ENCODE data around the gene PPM1J. TPM values are rescaled to one million over a fixed set of nuclear protein-coding genes. Genes with fewer than 3 reads are reported as not detected.
"Not testable (repeated sequence)": the region's sequence is repeated elsewhere in the genome, so short reads cannot be mapped to it uniquely, and the experiment has no call there.

PPM1J gene
- polyA plus RNA-seq, 4 donors: 0.87 to 1.9 (median 1.3) TPM

DNA sequence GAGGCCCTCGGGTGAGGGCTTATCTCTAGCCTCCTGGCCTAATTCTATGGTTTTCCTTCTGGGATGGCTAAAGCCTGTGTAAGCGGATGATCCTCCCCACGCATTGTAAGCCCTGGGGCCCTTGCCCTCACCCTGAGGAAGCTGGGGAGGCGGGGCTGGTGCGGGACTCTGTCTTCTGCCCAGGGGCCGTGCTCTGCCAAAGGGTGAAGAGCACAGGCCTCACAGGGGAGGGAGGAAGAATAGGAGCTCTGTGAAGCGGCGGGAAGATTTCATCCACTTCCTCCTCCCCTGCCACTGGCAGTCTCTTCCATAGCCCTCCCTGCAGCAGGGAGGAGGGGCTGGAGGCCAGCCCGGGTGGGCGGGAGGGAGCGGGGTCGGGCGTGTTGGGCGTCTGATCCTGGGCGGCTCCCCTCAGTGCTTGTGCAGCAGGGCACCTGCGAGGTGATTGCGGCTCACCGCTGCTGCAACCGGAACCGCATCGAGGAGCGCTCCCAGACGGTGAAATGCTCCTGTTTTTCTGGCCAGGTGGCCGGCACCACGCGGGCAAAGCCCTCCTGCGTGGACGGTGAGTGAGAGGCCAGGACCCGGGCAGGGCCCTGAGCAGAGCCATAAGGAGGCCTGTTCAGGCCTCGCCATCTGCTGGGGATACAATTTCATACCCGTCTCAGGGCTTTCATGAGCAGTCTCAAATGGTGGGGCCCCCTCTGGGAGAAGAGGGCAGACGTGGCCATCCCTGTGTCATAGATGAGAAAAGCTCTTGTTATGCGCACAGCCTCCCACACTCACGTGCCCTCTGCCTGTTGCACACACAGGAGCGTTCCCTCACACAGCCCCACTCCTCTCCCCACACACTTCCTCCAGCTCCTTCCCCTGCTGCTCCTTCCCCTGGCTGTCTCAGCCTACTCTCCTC is 7.7 kb upstream of the PPM1J start:
- DNase-seq (ENCODE audit: low read depth in 4 of 4, low spot score in 3 of 4): no peak

DNA sequence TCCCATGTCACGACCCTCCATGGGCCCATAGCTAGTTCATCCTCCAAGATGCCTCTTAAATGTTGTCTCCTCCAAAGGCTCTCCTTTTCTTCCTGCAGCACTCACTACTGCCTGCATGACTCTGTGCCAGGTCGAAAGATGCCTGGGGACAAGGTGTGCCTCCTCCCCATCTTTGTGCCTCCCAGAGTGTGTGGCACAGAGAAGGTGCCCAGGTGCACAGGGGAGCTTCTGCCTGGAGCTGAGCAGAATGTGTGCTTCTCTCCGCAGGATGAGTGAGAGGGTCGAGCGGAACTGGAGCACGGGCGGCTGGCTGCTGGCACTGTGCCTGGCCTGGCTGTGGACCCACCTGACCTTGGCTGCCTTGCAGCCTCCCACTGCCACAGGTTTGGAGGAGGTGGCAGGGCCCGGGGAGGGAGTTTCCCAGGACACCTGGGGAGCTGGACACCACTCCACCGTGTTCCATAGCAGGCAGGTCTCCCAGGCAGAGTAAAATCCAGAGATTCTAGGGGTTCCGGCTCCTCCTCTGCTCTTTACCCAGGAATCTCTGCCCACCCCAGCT is 6.9 kb upstream of the PPM1J start:
- no peak for DNase-seq (ENCODE audit: low read depth in 4 of 4, low spot score in 3 of 4)

DNA sequence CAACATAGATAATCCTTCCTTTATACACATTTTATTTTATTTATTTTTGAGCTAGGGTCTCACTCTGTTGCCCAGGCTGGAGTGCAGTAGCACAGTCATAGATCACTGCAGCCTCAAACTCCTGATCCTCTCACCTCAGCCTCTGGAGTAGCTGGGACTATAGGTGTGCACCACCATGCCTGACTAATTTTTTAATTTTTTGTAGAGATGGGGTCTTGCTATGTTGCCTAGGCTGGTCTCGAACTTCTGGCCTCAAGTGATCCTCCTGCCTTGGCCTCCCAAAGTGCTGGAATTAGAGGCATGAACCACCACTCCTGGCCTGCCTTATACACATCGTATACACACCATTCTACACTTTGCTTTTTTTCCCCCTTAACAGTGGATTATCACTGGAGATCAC is 6.2 kb upstream of the PPM1J start:
- DNase-seq (ENCODE audit: low read depth in 4 of 4, low spot score in 3 of 4): not testable (repeated sequence)

DNA sequence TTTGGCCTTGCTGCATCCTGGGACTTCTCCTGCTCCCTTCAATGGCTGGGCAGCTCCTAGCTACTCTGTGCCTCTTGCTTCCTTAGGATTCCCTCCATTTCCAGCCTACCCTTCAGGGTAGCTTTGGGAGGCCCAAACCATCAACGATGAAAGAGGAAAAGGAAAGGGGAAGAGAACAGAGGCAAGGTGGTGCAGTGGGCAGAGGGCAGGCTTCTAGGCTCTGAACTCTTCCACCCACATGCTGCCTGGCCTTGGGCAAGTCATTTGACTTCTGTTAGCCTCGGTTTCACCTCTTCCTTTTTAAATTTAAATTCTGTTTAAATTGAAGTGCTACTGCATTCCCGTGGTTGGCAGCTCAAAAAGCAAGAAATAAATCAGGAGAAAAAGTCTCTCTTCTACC is 5.7 kb upstream of the PPM1J start:
- no peak for DNase-seq (ENCODE audit: low read depth in 4 of 4, low spot score in 3 of 4)

DNA sequence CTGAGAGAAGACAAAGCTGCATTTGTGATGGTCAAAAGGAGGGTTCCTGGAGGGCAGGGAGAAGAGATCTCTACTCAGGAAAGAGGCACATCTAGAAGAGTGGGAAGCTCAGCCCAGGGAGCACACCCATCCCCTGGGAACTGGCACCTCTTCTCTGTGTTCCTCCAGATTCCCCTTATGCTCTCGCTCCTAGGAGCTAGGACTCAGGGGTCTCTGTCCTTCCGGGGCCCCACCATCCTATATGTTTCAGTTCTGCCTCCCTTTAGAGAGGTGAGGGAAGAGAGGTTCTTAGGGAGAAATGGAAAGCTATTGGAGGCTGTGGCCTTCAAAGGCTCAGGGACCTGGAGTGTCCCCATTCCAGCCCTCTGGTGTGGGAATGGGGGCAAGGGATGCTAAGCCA is 4.6 kb upstream of the PPM1J start:
- DNase-seq (ENCODE audit: low read depth in 4 of 4, low spot score in 3 of 4): no peak

DNA sequence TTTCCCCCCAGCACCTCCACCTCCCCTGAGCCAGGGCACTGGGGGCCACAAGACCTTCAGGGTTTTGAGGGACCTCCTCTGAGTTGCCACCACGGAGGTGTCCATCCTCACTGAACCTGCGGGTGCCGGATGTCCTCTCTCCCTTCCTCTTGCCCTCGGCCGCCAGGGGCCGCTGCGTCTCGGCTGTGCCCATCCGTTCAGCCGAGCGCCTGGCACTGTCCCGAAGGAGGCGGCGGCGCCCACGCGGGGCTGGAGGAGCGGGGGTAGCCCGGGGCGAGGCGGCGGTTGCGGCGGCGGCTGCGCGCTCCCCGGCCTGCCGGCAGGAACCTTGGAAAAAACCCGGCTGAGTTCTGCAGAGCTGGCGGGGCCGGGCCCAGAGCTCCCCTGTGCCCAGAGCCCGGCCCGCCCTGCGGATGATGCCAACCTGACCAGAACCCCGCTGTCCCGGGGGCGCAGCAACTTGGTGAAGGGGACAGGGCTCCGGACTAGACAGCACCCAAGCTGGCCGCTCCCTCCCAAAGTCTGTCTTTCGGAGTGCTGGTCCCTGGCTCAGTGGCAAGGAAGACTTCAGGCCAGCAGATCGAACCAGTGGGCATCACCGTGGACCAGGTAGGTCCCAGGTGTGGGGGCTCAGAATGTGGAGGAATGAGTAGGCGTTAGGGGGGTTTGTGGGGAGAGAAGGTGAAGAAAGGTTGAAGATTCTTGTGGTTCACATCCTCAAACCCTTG is 3.7 kb upstream of the PPM1J start:
- DNase-seq (ENCODE audit: low read depth in 4 of 4, low spot score in 3 of 4): no peak

DNA sequence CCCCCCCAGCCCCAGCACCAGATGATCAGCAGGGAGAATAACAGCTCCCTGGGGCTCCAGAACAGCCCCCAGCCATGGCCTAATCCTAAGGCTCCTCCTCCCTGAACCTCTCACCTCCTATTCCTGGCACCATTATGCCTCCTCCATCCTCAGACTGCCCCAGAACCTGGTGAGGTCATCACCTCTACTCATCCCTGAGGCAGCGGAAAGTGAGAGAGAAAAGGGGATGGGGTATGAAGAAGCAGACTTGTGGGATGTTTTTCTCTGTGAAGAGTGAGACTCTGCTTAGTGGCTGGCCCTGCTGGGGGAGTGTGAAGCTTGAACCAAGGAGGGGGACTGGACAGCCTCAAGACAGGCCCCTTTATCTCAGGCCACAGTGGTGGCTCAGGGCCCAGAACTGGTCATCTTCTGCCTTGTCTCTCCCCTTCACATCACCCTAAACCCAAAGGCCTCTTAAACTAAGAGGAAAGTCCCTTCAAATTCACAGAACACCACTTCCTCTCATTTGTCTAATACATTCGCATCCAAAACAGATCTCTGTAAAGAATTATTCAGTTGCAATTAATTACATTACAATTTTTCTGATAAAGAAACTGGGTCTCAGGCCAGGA is 2.2 kb upstream of the PPM1J start:
- no peak for DNase-seq (ENCODE audit: low read depth in 4 of 4, low spot score in 3 of 4)

DNA sequence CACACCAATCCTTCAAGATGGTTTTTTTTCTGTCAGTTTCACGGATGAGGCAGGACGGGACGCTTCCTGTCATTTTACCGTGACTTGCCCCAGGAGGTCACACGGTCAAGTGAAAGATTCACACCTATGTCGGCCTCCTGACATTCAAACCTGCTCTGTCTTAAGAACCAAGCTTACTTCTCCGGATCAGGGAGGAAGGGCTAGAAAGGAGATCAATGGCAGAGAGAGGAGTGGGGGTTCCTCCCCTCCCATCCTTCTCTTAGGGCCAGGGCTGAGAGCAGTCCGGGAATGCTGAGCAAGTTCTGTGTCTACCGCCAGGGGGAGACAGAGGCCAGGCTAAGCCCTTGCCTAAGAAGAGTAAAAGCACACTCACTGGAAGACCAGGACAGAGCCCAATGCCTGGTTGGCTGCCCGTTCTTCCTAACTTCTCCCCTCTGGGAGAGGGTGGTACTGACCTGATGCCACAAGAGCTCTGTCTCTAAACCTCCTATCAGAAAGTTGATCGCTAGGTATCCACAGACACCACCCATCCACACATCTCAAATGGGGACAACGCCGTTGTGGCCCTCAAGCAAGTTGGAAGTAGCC is 1.1 kb upstream of the PPM1J start:
- DNase-seq (ENCODE audit: low read depth in 4 of 4, low spot score in 3 of 4): peak in 2 of 4 donors; percentile 83 to 86

DNA sequence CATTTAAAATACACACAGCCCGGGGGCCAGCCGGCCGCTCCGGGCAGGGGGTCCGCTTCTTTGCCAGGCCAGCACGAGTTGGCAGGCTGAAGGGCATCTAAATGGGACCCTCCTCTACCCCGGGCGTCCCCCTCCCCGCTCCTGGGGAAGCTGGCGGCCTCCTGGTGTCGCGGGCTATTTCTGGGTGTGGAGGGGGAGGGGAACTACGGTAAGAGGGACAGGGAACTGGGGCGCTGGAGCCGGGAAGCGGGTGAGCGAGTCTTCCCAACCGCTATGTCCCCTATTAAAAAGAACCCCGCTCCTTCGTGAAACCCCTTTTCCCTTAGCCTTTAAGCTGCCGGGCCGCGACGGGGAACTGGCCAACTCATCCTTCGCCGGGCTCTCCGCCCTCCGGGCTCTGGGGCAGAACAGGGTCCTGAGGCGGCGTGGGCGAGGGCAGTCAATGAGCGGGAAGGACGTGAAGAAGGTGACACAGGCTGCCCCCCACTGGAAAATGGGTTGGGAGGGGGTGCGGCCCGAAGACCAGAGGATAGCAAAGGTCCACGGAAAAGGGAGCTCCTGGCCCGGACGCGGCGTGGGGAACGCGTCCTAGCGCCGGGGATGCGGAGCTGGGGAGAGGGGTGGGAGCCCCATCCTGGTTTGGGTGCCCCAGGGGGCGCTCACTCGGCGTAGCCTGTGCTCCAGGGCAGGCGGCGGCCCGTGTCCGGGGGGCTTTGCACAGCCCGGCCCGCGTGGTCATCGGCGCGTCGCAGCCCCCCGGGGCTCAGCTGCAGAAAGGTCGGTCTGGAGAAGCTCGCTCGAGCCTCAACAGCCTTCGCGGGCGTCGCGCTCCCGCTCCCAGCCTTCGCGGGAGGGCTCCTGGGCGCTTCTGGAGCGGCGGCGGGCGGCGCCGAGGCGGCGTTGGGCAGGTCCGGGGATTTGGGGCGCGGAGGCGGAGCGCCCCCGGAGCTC is 544 bp downstream of the PPM1J start:
- no peak for DNase-seq (ENCODE audit: low read depth in 4 of 4, low spot score in 3 of 4)

DNA sequence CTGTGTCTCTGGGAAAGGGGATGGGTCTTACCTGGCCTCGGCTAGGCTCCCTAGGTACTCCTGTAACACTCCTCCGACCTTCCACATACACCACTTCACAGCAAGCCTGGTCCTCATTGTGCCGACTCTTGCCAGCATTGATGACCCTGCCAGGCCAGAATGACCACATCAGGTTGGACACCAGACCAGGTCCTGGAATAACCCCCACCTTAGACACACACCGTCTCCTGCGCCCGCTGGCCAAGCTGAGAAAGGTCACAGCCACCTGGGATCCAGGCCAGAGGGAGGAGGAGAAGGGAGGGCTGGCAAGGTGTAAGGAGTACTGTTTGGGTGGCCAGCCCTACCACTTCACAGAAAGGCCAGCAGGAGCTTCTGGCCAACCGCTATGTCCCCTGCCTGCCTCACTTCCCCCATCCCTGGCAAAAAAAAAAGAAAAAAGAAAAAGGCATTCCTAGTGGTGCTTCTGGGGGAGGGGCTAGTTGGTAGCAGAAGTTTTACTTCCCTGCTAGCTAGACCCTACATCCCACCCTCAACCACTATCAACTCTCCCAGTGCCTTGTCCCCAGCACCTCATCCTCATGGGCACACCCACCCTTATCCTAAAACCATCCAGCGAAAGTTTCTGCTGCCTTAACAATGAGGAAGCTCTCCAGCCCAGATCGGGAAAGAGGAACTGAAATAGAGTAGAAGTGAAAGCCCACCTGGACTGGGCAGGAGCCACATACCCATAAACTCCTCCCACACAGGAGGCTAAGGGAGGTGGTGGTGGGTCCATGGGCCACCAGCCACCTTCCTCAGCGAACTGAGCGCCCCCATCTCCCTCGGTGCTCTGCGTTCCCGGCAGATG is 1.4 kb downstream of the PPM1J start:
- DNase-seq (ENCODE audit: low read depth in 4 of 4, low spot score in 3 of 4): no peak

DNA sequence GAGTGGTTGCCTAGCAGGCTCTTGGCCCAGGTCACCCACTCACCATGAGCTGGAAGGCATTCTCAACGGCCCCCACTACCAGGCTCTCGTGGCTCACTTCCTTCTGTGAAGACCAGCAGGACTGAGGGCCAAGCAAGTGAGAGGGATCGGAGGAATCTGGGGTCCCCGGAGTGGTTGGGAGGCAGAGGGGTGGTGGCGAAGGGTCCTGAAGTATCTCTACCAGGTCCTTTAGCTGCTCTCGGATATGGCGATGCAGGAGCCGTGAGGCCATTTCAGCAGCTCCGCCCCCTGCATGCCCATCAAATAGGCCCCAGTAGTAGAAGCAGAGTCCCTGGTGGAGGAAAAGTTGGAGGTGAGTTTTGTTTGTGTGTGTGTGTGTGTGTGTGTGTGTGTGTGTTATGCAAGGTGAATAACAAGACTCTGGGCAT is 2.4 kb downstream of the PPM1J start:
- no peak for DNase-seq (ENCODE audit: low read depth in 4 of 4, low spot score in 3 of 4)

DNA sequence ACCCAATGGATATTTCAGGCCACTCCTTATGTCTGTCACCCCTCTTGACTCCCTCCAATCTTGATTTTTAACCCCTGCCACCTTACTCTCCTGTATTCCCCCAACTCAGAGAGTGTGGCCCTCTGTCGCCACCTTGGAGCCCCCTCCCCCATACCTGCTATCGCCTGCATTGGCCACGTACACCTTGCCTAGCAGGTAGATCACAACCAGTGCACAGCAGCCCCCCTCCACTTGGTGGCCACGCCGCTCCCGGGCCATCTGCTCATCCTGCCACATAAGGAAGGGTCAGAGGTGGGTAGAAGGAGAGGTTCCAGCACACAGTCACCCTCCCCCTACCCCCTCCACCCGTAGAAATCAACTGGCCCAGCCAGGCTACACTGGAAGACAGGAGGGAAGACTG is 2.9 kb downstream of the PPM1J start:
- DNase-seq (ENCODE audit: low read depth in 4 of 4, low spot score in 3 of 4): no peak

DNA sequence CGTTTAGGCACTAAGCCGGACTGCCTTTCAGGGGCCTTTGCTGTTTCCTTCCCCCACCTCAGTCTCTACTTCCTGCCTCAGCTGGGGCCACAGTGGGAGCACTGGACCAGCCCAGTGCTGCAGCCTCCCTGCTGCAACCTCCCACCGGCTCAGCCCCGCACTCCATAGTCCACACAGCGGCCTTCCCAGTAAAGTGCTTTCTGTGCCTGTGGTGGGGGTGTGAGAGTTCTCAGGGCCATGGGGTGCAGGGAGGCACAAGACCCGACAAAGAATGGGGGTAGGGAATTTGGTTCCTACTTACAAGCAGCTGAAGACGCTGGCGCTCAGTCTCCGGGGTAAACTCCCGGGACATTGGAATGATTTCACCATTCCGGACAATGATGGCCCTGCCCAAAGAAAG is 3.5 kb downstream of the PPM1J start:
- no peak for DNase-seq (ENCODE audit: low read depth in 4 of 4, low spot score in 3 of 4)

DNA sequence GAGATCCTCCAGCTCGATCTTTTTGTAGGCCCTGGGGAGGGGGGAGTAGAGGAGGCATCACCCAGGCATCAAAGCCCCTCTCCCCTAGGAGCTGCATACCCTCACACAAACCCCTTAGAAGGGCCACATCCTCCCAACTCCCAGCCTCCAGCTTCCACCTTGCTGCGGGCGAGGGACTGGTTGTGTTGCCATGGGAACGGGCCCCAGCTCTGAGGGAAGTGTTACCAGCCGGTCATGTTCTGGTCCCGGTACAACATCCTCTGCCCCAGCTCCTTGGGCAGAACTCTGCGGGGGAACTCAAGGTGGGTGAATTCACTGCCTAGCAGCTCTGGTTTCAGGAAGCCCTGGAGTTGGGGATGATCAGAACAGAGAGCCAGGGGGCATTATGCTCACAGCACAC is 4.1 kb downstream of the PPM1J start:
- DNase-seq (ENCODE audit: low read depth in 4 of 4, low spot score in 3 of 4): no peak

DNA sequence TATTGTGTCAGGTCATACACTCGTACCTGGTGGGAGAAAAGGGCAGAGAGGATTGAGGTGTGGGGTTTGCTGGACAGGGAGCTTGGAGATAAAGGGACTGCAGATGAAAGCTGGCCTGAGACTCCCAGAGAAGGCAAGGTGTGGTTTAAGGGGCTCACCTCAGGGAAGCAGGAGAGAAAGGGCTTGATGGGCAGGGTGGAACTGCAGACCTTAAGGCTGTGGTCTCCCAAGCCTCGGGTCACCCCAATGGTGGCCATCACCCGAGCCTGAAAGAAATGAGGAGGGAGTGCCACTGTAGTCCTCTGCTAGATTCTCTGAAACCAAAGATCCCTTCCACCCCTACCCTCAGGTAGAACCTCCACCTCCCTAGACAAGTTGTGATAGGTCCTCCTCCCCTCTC is 4.5 kb downstream of the PPM1J start:
- DNase-seq (ENCODE audit: low read depth in 4 of 4, low spot score in 3 of 4): no peak

DNA sequence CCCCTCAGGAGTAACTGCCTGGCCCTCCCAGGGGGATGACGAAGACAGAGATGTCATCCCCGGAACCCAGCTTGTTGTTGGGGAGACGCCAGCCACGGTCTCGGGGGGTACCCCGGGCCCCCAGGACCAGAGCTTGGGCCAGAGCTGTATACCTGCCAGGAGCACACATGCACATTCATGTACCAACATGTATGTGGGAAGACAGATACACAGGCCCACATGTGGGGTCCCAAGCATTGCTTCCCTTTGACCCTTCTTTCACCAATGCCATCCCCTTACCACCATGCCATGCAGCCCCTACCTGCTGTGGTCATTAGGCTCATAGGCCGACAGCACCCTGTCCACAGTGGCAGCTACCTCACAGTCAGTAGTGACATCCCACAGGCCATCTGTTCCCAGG is 5.0 kb downstream of the PPM1J start:
- DNase-seq (ENCODE audit: low read depth in 4 of 4, low spot score in 3 of 4): no peak

DNA sequence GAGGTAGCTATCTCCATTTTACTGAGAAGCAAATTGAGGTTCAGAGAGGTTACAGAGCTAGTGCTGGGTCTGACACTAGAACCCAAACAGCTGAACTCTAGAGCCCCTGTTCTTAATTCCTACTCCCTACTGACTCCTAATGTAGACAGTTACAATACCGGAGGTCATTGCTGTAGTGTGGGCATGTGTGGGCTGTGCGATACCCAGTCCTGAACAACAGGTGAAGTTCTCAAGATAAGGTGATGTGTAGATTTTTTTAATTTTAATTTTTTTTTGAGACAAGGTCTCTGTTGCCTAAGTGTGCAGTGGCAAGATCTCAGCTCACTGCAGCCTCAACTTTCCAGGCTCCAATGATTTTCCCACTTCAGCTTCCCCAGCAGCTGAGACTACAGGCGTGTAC is 6.6 kb downstream of the PPM1J start:
- no peak for DNase-seq (ENCODE audit: low read depth in 4 of 4, low spot score in 3 of 4)

DNA sequence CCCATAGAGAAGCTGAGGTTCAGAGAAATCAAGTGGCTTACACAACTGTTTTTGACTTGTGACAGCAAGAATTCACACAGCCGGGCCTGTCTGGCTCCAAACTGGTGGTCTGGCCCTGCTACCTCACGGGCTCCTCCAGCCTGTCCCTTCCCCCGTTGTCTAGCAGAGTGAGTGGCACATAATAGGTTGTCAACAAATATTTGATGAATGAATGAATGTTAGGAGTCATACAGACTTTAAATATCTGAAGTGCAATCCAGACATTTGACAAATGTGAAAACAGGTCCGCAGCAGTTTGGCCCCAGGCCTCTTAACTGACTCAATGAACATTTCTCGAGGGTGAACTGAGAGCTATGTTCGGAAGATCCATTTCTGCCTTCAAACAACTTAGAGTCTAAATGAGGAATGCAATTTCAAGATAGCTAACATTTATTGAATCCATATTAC is 7.1 kb downstream of the PPM1J start:
- DNase-seq (ENCODE audit: low read depth in 4 of 4, low spot score in 3 of 4): no peak
